GM19395 (cell line): Measurements from ENCODE around the gene FAM193B.
A peak's percentile ranks its signal among the peaks of the same experiment; 100 is the strongest.

Experiments used
- ATAC-seq: cut with Tn5 transposase; IDR thresholded peaks from one replicate; pipeline ENCODE4 v1.9.1; 2021; ENCODE audit warnings: mild to moderate bottlenecking, moderate library complexity; ENCODE audit not compliant: unreplicated experiment

The FAM193B gene

DNA sequence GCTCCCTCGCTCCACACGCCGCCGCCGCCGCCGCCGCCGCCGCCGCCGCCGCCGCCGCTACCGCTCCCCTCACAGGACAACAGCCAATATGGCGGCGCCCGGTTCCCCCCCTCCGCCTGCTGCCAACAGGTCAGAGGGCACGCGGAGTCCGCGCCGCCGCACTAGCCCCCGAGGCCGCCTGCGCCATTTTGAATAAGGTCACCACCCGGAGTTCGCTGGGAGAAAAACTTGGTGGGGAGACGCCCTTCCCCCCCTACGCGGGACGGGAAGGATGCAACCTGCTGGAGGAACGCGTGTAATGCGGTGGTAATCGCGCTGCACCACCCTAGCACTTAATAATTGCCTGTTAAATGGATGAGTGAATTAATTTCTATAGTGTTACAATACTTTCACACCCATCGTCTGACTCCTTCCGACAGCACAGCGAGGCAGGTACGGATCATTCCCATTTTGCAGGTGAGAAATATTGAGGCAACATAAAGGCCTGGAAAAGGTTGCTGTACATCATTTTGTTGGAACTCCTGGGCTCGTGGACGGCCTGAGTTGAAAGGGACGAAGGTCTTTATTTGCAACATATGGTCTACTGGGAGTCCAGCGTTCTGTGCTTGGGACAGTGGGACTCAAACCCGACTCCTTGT lies at the start of gene FAM193B:
Gene FAM193B (minus strand): TSS at position 90 of the 638 bp plus-strand sequence. CDS start 105 bp downstream, outside the sequence.
- ATAC-seq = peak; percentile 93

DNA sequence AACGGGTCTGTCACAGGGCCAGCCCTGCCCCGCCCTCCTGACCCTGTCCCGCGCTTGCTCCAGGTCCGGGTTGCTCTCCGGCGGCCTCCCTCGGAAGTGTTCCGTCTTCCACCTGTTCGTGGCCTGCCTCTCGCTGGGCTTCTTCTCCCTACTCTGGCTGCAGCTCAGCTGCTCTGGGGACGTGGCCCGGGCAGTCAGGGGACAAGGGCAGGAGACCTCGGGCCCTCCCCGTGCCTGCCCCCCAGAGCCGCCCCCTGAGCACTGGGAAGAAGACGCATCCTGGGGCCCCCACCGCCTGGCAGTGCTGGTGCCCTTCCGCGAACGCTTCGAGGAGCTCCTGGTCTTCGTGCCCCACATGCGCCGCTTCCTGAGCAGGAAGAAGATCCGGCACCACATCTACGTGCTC lies 49.8 kb upstream of the FAM193B start:
- ATAC-seq = no peak

DNA sequence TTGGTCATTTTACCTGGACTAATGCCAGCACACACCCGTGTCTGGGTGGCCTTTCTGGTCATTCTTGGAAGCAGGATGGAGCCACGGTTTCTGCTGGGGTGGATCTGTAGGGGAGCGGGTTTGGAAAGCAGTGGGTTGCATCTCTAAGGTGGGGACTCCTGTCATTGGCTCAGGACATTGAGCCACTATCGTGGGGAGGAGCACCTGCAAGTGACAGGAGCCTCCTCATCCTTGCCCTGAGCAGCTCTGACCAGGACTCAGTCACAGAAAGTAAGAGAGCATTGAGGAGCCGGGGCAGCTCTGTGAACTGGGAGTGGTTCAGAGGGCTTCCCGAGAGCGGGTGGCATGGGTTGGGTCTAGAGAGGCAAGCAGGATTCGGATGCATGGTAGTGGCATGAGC lies 49.3 kb upstream of the FAM193B start:
- no peak for ATAC-seq

DNA sequence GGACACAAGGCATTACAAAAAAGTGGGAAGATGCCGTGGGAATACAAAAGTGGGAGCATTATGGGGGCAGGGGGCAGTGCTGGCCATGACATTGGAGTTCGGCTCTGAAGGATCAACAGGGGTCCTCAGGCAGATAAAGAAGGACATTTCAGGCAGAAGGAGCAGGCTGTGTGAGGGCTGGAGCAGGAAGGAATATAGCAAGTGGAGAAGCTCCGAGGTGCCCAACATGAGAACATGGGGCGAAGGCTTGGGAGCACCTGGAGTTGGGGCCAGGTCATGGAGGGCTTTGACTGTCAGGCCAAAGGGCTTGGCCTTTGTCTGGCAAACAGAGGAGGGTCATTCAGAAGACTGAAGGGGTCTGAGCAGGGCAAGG lies 48.1 kb upstream of the FAM193B start:
- no peak for ATAC-seq

DNA sequence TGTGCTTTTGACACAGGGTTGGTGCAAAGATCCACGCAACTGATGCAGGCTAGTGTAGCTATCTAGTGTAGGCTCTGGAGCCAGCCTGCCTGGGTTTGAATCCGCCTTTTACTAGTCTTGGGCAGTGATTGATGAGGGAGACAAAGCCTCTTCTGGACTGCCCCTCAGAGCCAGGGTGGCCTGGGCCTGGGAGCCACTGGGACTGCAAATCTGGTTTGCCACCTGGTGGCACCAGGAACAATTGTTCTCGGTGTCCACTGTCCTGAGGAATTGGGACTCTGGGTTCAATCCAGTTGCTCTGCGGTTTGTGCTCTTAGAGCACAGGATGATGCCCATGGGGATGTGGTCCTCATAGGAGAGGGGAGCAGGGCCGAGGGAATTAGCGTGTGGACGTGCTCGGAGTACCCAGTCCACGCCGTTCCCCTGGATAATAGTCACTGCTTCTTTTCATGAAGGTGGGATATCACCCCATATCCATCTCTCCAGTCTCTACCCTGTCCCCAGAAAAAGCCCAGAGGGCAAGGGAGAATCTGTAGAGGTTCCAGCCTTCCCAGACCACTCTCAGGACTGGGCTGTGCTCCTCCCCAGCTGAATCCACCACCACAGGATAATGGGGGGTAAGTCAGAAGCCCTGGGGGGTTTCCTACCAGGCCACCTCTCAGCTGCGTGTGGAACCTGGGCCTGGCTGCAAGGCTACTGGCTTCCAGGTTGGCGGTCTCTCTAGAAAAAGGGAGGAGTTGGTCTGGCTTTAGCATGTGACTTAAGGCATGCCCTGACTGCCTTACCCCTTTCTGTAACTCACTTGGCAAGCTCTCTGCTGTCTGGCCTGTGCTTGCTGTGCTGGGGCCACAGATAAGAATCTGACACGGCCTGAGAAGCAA lies 47.5 kb upstream of the FAM193B start:
- no peak for ATAC-seq

DNA sequence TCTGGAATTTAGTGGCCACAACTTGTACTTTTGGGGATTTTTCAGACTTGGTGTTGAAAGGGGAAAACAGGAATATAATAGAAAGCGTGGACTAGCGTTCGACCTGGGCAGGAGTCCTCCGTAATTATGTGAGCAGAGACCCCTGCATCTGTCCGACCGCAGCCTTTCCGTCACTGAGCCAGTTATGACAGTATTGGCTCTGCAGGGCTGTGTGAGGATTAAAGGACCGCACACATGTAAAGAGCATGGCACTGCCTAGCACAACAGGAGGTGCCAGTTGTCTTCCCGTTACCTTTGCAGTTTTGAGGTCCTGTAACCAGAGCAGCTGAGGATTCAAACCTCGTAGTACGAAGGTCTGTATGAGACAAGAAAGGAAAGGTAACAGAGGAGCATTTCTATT lies 46.8 kb upstream of the FAM193B start:
- ATAC-seq = no peak

DNA sequence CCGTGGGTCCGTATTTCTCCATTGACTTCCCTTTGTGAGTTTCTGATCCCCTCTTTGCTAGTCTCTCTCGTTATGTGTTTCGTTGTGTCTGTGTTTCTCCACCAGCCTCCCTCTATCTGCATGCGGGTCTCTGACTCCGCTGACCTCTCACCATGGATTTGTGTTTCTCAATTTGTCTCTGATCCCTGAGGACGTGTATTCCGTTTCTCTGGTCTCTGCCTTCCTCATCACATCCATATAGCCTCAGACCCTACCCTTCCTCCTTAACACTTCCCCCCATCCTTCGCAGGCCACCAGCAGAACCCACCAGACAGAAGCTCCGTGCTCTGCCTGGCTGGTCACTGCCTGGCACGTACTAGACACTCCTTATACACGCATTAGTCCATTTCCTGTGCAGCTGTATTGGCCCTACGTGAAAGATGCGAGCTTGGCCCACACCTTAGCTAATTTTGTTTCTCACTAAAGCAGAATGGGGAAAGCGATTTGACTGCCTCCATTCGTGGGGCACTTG lies 46.2 kb upstream of the FAM193B start:
- ATAC-seq = peak; percentile 10

DNA sequence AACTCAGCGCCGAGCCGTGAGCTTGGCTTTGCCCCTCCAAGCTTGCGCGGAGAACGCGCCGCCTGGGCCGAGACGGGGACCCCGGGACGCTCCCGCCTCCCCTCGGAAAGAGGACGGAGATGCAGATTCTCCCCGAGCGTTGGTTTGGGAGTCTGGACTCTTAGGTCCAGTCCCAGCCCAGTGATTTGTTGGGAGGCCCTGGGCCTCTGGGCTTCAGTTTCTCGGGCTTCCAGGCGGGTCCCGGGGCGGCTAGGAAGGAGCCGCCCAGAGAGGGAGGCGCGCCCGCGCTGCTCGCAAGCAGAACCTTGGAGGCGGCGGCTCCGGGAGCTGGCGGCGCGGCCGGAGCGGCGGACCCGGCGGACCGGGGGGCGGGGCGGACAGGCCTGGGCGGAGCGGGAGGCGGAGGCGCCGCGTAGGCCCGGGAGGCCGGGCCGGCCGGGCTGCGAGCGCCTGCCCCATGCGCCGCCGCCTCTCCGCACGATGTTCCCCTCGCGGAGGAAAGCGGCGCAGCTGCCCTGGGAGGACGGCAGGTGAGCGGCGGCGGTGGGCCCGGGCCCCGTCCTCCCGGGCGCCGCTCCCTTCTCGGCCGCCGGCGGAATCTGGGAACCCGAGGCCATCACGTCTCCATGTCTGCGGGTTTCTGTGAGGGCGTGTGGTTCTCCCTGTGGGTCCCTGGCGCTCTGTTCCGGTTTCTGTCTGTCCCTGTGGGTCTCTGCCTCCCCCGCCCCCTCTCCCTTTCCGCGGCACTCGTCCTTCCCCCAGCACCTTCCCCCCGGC lies 45.6 kb upstream of the FAM193B start, which contains the start of gene B4GALT7:
Gene B4GALT7 (plus strand): TSS at position 402 of the 777 bp plus-strand sequence. CDS start 79 bp downstream, at position 481.
- ATAC-seq = peak; percentile 78

DNA sequence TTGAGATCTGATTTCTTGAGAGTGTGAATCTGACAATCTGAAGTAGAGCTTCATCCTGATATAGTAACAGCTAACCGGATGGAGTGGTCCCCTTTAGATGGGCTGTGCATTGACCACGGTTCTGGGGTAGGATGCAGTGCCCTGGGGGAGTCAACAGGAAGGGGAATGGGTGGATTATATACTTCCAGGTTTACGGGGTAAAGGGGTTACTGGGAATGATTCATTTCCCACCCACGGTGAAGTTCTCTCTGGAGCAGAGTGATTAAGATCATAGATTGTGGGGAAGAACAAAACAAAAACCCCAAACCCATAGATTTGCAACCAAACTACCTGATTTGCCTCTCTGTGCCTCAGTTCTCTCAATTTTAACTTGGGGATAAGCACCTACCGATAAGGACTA lies 44.1 kb upstream of the FAM193B start:
- ATAC-seq = no peak

DNA sequence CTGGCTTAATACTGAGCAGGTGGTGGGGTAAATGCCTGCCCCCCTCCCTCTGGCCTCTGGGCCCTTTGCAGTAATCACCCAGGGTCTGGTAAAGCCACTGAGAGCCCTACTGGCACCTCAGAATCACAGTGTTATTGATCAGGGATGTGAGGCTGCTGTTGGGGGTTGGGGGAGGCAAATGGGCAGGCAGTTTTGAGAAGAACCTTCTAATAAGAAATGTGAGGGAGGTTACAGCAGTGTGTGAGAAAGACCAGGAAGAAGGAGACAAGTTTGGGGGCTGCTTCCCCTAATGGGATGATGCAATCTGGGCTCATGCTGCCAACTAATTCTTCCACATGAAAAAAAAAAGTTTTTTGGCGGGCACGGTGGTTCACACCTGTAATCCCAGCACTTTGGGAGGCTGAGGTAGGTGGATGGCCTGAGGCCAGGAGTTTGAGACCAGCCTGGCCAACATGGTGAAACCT lies 42.4 kb upstream of the FAM193B start:
- no peak for ATAC-seq

DNA sequence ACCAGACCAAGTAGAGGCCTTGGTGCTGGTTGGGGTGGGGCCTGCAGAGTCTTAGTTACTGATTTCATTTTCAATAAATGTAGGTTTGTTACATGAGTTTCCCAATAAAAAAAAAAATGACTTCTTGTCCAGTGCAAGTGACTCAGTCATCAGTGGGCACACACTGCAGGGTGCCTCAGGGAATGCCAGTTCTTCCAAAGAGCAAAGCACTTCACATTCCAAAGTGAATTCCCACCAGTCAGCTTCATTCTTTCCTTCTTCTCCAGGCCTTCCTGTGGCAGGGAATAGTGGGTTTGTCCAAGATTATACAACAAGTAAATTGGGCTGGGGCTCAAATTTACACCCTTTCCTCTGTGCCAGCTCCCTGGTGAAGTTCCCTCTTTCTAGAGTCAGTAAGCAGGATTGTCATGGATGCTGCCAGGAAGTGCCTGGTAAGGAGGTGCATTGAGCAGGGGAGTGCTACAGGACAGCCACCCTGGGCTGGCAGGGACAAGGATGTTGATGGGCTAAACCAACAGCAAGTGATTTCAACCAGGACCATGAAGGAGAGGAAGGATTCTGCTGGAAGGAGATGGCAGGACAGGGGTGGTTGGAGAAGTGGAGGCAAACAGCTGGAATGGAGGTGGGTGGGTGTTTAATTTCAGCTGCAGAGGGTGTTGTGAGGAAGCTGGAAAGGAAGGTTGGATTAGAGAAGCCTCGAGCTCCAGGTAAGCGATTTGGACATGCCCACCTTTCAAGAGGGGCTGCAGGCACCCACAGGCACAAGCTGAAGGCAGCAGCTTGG lies 41.8 kb upstream of the FAM193B start:
- no peak for ATAC-seq

DNA sequence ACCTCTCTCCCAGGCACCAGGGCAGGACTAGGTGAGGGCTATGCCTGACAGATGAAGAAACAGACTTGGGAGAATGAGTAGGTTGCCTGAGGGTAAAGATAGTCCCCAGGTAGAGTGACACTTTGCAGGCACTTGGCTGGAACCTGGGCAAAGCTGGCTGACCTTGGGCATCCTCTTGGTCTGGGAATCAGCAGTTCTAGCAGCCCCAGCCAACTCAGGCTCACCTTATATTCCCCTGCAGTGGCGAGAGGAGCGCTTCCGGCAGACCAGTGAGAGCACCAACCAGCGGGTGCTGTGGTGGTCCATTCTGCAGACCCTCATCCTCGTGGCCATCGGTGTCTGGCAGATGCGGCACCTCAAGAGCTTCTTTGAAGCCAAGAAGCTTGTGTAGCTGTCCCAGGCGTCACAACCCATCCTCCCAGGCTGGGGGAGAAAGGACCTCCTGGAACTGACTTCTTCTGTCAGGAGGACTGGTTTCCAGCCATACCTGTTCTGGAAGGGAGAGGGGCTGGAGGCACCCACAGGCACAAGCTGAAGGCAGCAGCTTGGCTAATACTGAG lies 40.7 kb upstream of the FAM193B start:
- no peak for ATAC-seq

DNA sequence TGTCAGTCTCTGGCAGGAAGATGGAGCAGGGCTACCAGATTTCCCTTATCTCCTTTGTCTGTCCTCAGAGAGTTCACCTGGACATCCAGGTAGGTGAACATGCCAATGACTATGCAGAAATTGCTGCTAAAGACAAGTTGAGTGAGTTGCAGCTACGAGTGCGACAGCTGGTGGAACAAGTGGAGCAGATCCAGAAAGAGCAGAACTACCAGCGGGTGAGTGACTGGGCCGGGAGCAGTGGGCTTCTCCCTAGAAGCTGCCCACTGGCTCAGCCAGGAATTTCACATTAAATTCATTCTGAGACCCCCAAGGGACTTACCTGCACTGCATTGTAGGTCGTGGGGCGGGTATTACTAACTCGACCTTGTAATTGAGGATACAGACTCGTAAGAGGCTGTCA lies 39.7 kb upstream of the FAM193B start:
- no peak for ATAC-seq

DNA sequence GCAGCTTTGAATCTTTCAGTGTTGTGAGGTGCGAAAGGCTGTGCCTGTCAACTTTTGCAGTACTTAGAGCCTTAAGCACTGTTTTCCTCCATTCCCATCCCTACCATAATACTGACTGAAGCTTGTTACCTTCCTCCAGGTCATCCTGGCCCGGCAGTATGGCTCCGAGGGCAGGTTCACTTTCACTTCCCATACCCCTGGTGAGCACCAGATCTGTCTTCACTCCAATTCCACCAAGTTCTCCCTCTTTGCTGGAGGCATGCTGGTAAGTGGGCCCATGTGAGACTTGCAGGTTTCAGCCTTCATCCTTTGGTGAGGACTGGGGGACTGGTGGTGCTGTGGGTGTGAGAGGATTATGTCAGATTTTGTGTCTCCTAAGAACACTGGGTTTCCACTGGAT lies 39.1 kb upstream of the FAM193B start:
- no peak for ATAC-seq

DNA sequence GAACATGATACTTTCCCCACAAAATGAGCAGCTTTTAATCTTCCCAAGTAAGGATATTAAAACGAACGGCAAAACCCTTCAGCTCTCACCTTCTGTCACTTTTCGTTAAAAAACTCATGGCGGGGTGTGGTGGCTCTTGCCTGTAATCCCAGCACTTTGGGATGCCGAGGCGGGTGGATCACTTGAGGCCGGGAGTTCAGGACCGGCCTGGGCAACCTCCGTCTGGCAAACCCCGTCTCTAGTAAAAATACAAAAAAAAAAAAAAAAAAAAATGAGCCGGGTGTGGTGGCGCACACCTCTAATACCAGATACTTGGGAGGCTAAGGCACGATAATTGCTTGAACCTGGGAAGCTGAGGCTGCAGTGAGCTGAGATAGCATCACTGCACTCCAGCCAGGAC lies 38.5 kb upstream of the FAM193B start:
- ATAC-seq = no peak

DNA sequence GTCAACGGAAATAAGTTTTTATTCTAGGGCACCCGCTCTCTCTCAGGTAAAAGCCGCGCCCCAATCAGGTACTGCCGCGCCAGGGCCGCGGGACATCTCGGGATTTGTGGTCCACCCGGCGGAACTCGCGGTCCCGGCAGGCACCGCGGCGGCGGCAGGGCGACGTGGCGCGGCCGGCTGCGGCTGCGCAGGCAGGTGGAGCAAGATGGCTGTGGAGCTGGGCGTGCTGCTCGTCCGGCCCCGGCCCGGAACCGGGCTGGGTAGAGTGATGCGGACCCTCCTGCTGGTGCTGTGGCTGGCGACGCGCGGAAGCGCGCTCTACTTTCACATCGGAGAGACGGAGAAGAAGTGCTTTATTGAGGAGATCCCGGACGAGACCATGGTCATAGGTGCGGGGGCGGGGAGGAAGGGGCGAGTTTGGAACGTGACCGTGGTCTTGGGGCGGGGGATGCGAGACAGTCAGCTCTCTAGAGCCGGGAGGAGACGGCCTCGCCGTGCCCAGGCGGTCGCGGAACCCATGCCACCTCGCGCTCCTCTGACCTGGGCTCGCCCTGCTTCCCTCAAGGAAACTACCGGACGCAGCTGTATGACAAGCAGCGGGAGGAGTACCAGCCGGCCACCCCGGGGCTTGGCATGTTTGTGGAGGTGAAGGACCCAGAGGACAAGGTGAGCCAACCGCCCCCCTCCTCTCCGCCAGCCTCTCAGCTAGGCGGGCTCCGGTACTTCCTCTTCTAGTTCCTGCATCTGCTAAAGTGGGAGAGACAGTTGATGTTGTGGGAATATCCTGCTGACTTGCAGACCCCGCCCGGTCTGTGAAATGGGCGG lies 37.9 kb upstream of the FAM193B start, which contains the start of gene TMED9:
Gene TMED9 (plus strand): TSS at position 194 of the 825 bp plus-strand sequence. CDS start 12 bp downstream, at position 206.
- peak; percentile 90 for ATAC-seq

DNA sequence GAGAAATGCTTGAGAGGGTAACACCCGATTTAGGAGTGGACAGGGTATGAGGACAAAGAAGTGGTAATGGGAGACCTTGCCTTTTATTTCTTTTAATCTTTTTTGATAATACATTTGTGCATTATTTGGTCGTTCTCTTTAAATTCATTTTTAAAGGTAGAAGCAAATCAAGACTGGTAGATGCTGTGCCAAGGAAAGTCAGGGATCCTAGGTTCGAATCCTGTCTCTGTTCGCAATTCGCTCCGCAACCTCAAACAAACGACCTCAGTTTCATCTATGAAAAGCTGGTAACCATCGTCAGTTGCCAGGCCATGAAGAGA lies 37.3 kb upstream of the FAM193B start:
- no peak for ATAC-seq

DNA sequence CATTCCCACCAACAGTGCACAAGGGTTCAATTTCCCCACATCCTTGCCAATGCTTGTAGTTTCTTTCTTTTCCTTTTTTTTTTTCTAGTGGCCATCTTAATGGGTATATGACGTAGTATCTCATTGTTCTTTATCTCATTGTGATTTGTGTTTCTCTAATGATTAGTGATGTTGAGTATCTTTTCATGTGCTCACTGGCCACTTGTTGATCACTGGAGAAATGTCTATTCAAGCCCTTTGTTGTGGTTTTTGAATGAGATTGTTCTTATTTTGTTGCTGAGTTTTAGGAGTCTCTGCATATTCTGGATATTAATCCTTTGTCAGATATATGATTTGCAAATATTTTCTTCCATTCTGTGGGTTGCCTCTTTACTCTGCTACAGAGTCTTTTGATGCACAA lies 36.0 kb upstream of the FAM193B start:
- no peak for ATAC-seq

DNA sequence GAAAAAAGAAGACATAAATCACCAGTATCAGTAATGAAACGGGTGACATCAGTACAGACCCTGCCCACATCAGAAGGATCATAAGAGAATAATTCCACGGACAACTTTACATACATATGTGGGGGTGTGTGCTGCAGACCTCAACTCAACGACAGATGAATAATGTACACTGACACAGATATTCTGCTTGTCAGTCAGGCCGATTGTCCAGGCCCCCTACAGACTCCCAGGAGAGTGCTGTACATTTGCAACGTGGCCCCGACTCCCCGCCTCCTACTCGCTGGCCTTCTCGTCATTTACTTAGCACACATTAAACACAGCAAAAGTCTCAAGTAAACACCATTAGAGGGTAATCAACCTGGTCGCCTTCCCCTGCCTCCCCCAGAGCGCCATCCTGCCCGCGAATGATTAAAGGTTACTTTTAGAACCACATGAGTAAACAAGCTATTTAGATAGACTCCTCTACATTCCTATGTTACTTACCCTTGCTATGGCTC lies 34.1 kb upstream of the FAM193B start:
- ATAC-seq = no peak
